Stomach (tissue), 4 donors: Measurements from ENCODE around the gene TLR5.

Source experiments
- EP300 ChIP-seq: sonication (generic); formaldehyde crosslinking; IDR thresholded peaks from one replicate; pipeline ENCODE4 v1.6.1; 2017; ENCODE audit warnings: antibody characterized with exemption
- POLR2A ChIP-seq, 4 donors: fragments of 450-650 bp; IDR thresholded peaks; one replicate each; pipeline ENCODE4 v1.6.1; 2016; ENCODE audit warnings: antibody characterized with exemption in 4 of 4, control low read depth in 2 of 4, mild to moderate bottlenecking in 1 of 4, moderate library complexity in 1 of 4
- POLR2AphosphoS5 ChIP-seq, 3 donors: sonication (generic); formaldehyde crosslinking; IDR thresholded peaks; one replicate each; pipeline ENCODE4 v1.6.1; 2016; ENCODE audit warnings: antibody characterized with exemption in 3 of 3
- TF ChIP-seq, protein P1 (sequence below), 7 experiments: fragments of 450-650 bp in 4 of 7; fragments of 200-600 bp in 3 of 7; sonication (generic) in 3 of 7; IDR thresholded peaks; one replicate each; pipeline ENCODE4 v1.5.1; 2016 to 2019; ENCODE audit warnings: antibody characterized with exemption in 7 of 7, control low read depth in 2 of 7, mild to moderate bottlenecking in 1 of 7

DNA sequence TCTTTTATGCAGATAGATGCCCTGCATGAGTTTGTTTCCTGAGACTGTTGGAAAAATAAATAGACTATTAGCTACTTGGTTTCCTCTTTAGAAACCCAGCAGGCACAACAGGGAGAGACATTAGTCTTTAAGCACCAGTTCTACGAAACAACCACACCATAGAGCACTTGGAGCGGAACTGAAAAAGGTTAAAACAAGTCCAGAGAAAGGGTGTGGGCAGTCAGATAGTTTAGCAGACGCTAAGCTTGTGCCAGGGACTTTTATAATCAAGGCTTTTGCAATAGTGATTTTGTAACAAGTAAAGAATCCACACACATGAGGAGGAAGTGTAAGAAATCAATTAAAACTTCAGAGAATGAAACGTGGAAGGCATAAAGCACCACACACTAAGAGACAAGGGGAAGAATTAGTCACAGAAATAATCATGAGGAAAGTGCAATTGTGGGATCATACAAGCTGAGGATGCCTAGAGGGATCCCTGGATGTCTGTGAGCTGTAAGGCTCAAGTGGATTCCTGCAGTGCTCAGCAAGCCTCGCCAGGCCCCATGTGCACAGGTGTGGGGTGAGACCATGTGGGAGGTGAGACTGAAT is 37.8 kb upstream of the TLR5 start:
- TF ChIP-seq, protein P1, sequence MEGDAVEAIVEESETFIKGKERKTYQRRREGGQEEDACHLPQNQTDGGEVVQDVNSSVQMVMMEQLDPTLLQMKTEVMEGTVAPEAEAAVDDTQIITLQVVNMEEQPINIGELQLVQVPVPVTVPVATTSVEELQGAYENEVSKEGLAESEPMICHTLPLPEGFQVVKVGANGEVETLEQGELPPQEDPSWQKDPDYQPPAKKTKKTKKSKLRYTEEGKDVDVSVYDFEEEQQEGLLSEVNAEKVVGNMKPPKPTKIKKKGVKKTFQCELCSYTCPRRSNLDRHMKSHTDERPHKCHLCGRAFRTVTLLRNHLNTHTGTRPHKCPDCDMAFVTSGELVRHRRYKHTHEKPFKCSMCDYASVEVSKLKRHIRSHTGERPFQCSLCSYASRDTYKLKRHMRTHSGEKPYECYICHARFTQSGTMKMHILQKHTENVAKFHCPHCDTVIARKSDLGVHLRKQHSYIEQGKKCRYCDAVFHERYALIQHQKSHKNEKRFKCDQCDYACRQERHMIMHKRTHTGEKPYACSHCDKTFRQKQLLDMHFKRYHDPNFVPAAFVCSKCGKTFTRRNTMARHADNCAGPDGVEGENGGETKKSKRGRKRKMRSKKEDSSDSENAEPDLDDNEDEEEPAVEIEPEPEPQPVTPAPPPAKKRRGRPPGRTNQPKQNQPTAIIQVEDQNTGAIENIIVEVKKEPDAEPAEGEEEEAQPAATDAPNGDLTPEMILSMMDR (IDR thresholded peaks at IDR 0.05) = no peak
- no peak for TF ChIP-seq POLR2A (IDR thresholded peaks at IDR 0.05)
- peak in 1 of 3 donors; percentile 21 for TF ChIP-seq POLR2AphosphoS5 (IDR thresholded peaks at IDR 0.05)
- TF ChIP-seq EP300 = no peak
